GM21723 (cell line): ENCODE results near the gene TMEM272.

ENCODE experiments used
- ATAC-seq: cut with Tn5 transposase; IDR thresholded peaks from one replicate; pipeline ENCODE4 v1.9.1; 2021; ENCODE audit warnings: mild to moderate bottlenecking, moderate library complexity; ENCODE audit not compliant: unreplicated experiment

TMEM272 gene

DNA sequence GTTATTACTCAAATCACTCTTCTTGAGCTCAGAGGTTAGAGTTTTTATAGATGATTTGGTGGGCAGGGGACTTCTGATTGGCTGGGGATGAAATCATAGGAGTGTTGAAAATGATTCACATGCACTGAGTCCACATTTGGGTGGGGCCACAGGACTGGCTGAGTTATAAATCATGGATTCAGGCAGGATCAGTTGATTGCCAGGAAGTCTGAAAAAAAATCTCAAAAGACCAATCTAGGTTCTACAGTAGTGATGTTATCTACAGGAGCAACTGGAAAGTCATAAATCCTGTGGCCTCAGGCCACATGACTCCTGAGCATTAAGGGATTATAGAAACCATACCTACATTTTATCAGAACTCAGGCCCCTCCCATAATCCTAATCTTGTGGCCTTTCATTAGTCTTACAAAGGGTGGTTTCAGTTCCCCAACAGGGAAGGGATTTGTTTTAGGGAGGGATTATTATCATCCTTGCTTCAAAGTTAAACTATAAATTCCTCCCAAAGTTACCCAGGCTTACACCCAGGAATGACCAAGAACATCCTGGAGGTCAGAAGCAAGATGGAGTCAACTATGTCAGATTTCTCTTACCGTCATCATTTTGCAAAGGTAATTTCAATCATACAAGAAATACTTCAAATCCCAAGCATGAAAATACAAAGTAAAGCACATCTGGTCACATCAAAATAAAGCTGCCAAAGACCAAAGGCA is 11.2 kb upstream of the TMEM272 start:
- no peak for ATAC-seq

DNA sequence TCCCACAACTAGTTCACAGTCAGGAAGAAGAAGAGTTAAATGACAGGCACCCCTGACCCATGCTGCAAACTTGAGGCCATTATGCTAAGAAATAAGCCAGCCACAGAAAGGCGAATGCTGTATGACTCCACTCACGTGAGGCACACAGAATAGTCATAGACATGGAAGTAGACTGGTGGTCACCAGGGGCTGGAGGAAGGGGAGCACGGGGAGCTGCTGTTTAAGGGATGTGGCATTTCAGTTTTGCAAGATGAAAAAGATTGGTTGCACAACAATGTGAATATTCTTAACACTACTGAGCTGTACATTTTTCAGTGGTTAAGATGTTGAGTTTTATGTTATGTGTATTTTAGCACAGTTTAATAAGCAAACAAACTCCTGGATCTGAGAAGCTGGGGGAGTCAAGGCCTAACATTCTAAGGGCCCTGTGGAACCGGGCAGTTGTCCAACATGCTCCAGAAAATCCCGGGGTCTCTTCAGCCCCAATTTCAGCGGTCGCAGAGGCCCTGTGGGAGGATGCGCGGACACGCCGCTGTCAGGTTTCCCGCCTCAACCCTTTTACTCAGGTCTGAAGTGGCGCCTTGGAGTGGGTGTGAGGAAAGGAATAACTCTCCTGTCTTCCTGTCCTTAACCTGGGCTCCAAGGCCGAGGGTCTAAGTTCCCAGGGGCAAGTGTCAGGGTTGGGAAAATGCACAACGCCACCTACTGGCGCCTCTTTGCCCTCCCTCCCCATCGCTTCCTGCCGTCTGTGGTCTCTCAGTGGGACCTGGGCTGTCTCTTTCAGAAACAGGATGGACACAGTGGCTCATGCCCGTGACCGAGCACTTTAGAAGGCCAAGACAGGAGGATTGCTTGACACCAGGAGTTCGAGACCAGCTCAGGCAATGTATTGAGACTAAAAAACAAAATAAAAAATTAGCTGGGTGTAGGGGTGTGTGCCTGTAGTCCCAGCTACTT is 4.4 kb upstream of the TMEM272 start:
- ATAC-seq = no peak

DNA sequence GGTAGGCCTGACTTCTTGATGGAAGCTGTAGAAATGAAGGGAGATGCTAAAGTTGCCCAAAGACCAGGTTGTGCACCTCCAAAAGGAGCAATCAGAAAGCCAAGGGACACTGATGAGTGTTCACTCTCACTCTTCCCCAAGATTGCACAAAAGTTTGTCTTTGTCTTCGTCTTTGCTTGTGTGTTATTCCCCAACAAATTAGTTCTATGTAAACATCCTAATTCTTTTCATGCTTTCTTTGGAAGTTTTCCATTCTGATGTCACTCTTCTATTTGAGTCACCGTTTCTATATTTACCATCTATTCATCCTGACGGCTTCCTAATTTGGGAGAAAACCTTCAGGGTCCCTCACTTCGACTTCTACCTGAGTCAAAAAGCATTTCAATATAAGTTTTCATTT is 3.7 kb upstream of the TMEM272 start:
- ATAC-seq = no peak

DNA sequence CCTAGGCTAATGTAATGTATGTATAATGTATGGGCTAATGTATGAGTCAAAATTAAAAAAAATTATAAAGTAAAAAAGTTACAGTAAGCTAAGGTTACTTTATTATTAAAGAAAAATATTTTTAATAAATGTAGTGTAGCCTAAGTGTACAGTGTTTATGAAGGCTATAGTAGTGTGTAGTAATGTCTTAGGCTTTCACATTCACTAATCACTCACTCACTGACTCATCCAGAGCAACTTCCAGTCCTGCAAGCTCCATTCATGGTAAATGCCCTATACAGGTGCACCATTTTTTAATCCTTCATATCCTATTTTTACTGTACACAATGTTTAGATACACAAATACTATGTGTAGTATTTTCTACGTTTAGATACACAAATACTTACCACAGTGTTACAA is 1.8 kb upstream of the TMEM272 start:
- ATAC-seq = no peak

DNA sequence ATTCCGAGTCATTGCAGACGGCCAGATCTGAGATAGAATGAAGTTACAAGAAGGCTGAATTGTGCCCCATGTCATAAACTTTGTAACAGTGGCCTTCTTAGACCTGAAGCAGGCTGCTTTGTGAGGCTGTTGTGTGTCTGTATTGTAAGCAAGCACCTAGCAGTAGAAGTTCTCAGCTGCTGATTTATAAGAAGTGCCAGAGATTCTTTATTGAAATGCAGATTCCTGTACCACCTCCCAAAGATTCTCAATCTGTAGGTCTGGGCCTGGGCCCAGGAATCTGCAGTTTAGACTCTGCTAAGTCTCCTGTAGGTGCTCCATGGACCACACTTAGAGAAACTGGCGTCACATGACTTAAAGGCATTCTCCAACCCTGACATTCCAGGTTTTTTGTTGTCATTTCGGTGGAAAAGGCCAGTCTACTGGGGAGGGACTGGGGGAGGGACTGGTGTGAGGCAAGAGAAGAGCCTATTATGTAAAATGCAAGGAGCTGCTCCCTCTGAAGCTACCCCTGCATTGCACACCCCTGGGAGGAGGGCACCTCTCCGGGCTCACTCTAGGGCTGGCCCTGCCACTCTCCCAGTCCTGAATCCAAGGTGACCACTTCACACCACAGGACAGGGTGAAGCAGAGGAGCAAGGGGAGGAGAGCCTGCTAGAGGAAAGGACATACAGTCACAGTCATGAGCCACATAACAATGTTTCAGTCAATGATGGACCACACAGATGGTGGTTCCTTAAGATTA is 769 bp upstream of the TMEM272 start:
- no peak for ATAC-seq

DNA sequence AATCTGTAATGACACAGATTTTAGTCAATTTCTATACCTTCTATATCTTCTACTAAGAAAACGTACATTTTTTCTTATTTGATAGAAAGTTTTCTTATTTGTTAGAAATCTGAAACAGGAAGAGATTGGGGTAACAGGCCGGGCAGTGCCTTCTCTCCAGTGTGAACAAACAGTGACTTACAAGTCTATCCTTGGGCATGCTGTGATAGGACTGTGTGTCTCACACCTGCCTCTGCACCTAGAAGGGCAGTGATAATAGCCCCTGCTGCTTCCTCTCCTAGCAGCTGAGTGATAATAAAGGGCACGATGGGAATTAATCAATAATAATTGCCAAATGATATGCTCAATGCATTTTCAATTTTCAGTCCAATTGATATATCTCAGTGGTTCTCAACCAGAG is 1.4 kb downstream of the TMEM272 start:
- ATAC-seq = no peak

DNA sequence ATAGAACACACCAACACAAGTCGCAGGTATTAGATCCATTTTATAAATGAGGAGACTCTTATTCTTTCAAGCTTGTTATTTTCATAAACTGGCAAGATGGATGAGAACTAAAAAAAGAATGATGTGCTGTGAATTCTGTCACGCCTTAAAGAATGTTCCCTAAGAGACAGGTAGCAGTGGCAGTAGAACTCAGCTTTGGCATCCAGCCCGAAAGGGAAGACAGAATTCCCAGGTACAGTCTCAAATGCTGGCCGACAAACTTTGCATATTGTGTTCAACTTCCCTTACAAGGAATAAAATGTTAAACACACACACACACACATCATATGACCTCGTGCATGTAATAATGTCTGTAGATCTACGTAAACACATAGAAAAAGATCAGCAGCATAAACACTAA is 3.2 kb downstream of the TMEM272 start:
- no peak for ATAC-seq

DNA sequence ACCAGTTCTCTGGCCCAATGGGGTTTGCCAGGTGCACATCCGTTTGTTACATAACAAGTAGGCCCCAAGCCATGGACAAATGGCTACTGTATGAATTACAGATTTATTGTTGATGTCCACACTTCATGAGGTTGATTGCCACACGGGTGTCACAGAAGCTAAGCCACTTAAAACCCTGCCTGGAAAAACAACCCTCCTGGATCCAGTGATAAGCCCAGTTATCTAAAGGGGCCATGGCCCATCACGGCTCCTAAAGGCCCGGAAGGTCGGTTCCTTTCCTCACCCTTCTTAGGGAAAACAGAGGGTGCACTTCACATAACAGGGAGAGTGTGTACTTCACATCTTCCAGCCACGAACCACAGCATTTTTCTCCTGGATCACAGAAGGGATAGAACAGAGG is 4.1 kb downstream of the TMEM272 start:
- no peak for ATAC-seq

DNA sequence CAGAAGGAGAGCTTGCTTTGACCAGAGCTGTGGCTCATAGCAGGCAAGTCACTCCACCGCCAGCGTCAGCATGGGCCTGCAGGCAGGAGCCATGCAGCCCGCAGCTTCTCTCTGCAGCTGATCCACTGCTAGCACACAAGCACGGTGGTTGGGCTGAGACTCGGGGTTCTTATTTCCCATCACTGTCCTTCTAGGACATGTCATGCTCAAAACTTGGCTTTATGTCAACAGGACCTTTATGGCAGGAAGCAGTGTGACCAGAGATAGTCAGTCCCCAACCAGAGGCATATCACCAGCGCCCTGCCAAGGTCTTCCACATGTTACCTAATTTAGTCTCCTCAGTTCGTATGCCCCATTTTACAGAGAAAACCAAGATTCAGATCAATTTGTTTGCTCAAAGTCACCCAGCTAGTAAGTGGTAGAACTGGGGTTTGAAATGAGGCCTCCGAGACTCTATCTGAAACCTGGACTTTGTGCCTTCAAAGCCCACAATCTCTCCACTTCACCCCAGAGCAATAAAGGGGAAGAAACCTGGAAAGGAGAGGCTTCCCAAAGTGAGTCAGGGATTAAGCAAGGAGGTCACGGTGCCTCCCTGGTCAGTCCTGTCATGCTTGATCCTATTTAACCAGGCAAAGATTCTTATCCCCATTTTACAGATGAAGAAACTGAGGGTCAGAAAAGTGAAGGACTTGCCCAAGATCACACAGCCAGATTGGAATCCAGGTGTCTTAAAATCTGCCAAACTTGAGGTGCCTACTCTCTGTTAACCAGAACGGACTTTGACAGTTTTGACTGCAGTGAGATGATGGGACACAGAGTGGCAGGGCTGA is 5.1 kb downstream of the TMEM272 start:
- no peak for ATAC-seq

DNA sequence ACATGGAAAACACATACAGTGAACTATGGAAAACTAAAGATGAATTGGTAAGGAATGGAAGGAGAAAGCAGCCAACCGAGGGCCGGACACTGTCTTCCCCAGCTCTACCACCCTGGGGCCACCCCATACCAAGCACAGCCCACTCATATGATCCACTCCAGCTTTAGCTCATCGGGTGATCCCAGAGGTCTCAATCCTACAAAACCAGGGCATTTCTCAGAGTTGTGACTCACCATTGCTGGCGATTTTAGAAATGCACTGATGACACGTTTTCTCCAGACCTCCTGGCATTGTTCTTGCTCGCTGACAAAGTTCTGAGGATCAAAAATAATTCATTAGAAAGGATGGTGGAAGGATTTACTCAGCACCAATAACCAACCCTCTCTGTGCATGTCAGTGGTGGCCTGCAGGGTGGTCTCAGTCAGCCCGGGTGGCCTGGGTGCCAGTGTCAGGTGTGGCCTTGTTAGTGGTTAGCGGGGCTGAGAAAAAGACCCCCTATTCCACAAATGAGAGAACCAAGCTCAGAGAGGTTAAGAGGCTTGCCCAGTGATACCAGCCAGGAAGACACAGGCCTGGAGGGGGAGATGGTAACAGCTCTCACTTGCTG is 6.6 kb downstream of the TMEM272 start:
- no peak for ATAC-seq

DNA sequence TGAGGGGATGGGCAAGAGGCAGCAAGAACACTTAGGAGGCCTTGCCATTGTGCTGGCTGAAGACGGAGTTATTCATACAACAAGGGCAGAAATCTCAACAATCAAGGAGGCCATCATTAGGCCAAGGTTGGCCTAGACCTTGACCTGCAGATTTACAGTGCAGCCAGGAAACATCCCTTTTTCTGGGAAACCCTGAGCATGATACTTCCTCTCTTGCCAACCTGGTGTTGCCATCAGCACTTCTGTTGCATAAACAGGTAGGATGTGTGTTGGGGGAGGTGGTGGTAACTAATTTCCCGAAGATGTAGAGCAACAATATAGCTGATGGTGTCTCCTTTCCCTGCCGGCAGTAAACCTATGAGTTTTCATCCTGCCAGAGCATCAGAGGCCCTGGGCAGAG is 8.0 kb downstream of the TMEM272 start:
- ATAC-seq = no peak

DNA sequence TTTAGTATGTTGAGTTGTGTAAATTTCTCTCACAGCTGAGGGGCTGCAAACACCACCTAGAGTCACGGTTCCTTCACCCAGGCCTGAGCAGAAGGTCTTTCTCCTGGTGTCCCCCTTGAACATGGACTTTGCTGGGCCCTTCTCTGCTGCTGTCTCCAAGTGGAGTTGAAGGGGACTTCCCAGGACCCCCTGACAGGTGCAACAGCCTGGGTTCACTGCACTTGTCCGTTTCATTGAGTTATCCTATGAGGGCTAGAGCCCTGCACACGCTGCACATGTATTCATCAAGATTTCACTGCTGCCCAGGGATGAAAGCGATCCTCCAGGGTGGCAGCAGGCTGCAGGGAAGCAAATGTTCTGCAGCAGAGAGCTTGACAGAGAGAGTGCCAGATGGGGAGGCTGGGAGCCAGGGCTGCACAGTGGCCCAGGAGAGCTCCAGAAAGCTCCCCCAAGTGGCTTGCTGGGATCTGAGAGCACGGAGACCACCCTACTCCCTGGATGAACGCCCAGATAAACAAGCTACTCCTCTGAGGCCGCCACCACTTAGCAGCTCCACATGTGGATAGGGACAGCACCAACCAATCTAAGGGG is 10.3 kb downstream of the TMEM272 start:
- ATAC-seq = no peak

DNA sequence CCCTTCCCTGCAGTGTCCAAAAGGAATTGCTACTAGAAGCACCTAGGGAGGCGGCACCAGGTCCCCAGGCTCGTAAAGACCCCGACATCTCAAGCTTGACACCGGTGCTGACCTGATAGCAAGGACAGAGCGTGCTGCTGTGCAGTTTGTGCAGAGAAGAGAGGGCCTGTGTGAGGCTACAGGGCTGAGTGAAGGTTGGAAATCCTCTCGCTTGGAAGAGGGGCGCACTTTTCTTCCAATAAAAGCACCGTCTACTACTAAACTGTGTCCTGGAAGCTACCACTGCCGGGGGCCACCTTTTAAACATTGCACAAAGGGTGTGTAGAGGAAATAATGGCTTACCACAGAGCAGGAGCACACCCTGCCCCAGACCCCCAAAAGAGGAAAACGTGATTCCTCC is 11.0 kb downstream of the TMEM272 start:
- no peak for ATAC-seq

DNA sequence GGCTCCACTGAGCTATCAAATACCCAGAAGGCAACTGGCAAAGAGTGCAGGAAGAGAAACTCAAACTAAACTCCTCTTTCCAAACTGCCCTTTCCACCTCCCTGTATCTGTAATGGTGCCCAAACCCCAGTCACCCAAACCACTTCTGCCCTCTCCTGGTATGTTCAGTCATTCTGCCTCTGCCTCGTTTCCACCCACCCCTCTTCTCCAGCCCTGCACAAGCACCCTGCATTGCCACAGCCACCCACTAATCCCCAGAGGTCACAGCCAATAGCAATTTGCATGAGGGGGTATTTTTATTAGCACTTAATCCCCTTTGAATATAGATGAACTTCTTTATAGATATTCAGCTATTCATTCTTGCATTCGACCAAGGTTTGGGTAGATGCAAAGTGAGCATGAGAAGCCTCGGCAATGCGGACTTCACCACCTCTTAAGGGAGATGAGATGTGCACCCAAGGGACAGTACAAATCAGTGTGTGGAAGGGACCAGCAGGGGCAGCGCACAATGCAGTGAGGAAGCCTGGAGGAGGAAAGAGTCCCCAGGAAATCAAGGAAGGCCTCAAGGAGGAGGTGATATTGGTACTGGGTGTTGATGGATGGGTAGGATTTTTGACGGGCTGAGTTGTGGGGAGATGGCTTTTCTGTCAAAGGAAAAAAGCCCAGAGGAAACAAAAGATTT is 12.4 kb downstream of the TMEM272 start:
- ATAC-seq = peak; percentile 88

DNA sequence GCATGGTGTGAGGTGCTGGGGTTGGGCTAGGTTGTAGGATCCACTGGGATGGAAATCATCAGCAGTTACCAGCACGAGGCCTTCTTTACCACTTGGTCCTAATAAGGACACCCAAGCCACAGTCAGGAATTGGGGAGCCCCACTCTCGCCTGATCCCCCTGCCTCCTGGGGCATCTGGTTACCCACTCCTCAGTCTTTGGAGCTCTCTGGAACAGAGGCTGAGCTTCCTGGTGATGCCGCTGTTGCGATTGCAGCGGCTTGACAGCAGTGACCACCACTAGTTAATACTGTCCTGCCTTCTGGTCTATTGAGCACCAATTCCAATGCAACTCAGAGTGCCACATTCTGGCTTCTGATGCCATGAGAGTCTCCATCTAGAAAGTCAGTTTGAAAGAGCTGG is 13.5 kb downstream of the TMEM272 start:
- no peak for ATAC-seq

DNA sequence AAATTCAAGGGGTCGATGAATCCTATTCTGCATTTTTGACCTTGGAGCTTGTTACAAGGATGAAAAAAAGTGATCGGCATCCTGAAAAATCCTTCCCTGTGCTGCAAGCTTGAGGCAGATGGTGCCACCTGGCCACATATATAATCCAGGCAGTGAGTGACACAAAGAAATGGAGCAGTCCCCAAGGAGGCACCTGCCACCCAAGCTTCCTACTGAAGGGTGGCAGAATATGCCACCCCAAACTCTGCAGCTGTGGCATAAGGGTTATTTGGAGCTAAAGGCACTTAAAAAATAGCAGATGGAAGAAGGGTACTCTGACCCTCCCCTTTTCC is 15.4 kb downstream of the TMEM272 start:
- no peak for ATAC-seq

DNA sequence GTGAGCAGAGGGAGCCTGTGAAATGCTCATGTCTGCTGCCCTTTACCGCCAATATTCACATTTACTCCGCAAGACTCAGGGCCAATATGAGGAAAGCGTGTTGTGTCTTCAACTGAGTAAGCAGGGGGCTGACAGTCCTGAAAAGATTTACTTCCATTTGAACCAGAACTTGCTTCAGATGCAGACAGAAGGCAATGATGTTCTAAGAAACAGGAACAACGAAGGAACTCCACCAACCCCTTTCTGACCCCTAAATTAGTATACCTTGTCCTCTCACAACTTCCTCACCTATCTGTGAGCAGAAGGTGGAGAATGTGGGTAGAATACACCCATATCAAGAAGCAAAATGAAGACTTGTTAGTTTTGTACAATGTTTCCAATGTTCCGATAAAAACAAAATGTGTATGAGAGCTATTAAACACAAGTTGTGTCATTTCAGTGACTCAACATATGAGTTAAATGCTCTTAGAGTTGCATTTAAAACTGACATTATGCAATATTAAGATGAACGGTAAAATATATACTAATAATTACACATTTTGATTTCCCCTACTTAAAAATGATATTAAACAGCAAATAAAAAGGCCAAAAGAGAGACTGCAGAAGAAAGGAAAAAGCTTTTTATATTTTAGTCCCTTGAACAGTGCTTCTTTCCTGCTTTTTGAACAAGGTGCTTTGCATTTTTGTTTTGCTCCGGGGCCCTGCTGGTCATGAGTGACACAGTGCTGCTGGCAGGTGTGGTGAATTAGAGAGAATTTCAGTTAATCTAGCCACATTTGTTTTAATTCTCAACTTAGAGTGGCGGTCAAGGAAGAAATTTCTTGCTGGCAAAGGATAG is 16.0 kb downstream of the TMEM272 start:
- no peak for ATAC-seq

DNA sequence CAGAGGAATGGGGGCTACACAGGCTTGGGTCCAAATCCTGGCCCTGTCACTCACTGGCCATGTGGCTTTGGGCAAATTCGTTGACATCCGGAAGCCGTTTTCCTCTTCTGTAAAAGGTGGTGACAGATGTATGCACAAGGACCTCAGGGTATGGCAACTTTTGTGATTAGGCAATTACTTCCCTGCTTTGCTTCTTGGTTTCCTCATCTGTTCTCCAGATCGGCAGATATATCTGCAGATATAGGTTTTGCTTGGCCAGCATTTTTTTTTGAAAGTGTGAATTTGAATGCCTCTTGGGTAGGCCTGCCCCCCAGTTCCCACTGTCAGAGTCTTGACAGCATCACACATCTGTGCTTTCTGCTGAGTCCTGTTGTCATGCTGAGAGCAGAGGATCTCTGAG is 17.7 kb downstream of the TMEM272 start:
- ATAC-seq = no peak

DNA sequence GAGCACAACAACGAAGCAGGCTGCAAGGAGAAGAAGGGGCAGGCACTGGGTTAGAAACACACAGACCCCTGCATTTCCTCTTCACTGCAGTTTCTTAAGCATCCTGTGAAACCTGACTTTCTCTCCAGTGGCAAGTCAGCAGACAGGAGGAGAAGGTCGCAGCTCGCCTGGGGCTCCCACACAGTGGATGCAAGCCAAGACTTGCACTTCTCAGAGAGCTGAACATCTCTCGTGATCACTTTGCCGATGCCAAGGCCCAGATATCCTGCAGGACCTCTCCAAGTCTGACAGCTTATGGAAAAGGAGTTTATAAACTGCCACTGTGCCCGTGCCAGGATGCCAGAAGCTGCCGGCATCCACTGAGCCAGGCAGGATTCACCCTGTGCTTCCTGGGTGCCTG is 18.4 kb downstream of the TMEM272 start:
- no peak for ATAC-seq
